Bronchial epithelial cell (primary cell): Measurements from ENCODE around the gene SYNCRIP. TPM values are rescaled to one million over a fixed set of nuclear protein-coding genes. Genes with fewer than 3 reads are reported as not detected.

Experiments
- DNase-seq: peaks from one replicate; pipeline ENCODE4 v3.0.0-alpha.2; 2010; ENCODE audit warnings: low read depth
- FAIRE-seq: peaks from 2 replicates; lab custom pipeline; 2011; peaks lifted over from hg19 to GRCh38; lab: Jason Lieb, UNC
- H3K27me3 ChIP-seq: 2 replicates; pipeline ENCODE4 v1.5.1; 2011; ENCODE audit warnings: low read length; ENCODE audit not compliant: control insufficient read depth, insufficient read depth
- H3K36me3 ChIP-seq: 2 replicates; pipeline ENCODE4 v1.5.1; 2011; ENCODE audit warnings: low read length; ENCODE audit not compliant: control insufficient read depth, insufficient read depth
- H3K4me3 ChIP-seq: 2 replicates; pipeline ENCODE4 v1.5.1; 2011; ENCODE audit warnings: mild to moderate bottlenecking, low read depth, low read length, control low read depth
- CTCF ChIP-seq: IDR thresholded peaks from 2 replicates; pipeline ENCODE4 v1.5.1; 2011; ENCODE audit warnings: mild to moderate bottlenecking, moderate library complexity, low read length, control low read depth, inconsistent platforms; ENCODE audit not compliant: insufficient read depth, severe bottlenecking
- total RNA-seq: library from RNA; depleted of rRNA; stranded (reverse); fragments of >200 nt; gene quantifications from 2 replicates; pipeline ENCODE4 v1.2.1, GENCODE V29; 2014

Gene SYNCRIP
- total RNA-seq, 1 donor from 2014 or later, result 66.6 TPM

DNA sequence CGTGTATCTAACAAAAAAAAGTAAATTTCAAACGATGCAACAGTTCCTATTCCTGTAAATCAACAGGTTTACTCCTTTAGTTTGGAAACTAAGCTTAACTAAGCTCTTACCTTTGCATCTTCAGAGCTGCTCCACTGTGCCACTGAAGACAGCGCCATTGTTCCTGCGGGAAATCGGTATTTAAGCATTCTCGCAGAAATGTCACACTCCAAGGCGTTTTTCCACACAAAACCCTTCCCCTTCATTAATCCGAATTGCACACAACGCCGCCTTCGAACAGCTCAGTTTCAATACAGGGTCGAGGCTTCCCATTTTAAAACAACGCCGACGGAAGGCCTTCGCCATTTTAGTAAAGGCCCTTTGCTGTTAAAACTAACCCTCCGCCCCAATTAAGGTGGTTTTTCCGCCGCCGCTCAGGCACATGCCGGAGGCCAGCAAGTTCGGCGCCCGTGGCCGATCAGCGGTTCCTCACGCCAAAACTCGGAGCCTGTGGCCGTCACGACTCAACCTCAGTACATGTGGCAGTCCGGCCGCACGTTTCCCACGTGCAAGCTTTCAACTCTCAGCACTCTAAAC, 35.4 kb upstream of the SYNCRIP start:
- DNase-seq, result no peak
- no peaks in the 10 kb centered on the region for H3K36me3 ChIP-seq
- no peaks in the 10 kb centered on the region for H3K27me3 ChIP-seq
- peak overlapping the region; percentile 81 for H3K4me3 ChIP-seq
- no peak for TF ChIP-seq CTCF
- no peak for FAIRE-seq

- DNase-seq (no peak), FAIRE-seq (no peak)
- Histone ChIP-seq H3K27me3 (no peaks in the 10 kb centered on the region), H3K36me3 (no peaks in the 10 kb centered on the region), H3K4me3 (peak overlapping the region; percentile 81)
- TF ChIP-seq CTCF, result no peak
Observed at GRCh38 chr6:85677234-85677956, 34.7 kb upstream of the SYNCRIP start.

DNA sequence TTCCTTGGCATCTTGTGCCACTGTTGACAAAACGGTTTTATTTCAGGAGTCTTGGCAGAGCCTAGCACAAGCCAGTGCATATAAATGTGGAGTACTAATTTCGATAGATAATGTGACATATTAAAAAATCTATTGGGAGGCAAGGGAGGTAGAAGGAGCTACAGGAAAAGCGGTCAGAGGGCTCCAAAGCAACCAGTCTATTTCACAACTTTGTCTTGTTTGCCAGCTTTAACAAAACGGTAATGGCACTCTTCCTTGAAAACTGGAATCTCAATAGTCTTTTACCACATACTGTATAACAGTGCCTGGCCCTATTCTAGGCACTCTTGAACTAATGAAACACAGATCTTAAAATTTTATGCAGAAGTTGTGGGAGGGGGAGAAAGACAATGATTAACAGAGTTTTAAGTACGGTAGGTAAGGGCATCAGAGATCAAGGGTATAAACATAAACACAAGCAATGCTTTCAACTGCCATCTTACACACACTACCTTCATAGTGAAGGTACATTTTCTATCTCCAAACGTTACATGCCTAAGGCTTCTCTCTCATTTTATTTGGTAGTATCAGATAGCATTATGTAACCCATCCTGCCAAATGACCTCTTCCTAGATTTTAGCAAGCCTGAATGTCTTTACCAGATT, 33.5 kb upstream of the SYNCRIP start:
- Histone ChIP-seq H3K4me3 (peak overlapping the region; percentile 81), H3K36me3 (no peaks in the 10 kb centered on the region), H3K27me3 (no peaks in the 10 kb centered on the region)
- TF ChIP-seq CTCF, result no peak
- DNase-seq, result peak; percentile 29
- no peak for FAIRE-seq

GRCh38 chr6:85675030-85675819, 32.5 kb upstream of the SYNCRIP start:
- DNase-seq (peak; percentile 84), FAIRE-seq (no peak)
- Histone ChIP-seq H3K36me3 (no peaks in the 10 kb centered on the region), H3K4me3 (no peak overlapping the region), H3K27me3 (no peaks in the 10 kb centered on the region)
- no peak for TF ChIP-seq CTCF

GRCh38 chr6:85674604-85675003, 31.9 kb upstream of the SYNCRIP start:
- H3K4me3 ChIP-seq, result no peak overlapping the region
- H3K36me3 ChIP-seq, result no peaks in the 10 kb centered on the region
- FAIRE-seq, result no peak
- no peaks in the 10 kb centered on the region for H3K27me3 ChIP-seq
- no peak for TF ChIP-seq CTCF
- no peak for DNase-seq
